ENCODE measurements around the gene SLC9A7.

SLC9A7 gene

DNA sequence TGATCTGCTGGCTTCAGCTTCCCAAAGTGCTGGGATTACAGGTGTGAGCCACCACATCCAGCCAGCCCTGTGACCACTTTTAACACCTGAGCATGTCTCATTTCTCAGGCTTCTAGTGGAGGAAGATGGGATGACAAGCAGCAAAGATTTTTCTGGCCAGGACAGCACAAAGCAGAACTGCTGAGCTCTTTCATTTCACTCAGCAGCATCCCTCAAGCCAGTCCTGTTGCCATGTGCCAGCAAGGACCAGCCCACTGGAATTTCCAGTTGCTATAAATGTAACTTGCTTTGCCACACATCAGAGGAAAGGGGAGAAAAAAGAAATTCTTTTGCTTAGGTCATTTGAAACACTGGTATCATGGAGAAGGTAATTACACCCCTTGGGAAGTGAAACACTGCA lies 75.9 kb downstream of the SLC9A7 start:
- Histone ChIP-seq H3K79me2 (no peaks in the 10 kb centered on the region), H3K36me3 (ENCODE audit: control insufficient read depth, insufficient read depth, low read length) (no peaks in the 10 kb centered on the region), H3K27ac (peak overlapping the region; percentile 91), H3K9me3 (ENCODE audit: control insufficient read depth, low read length) (no peaks in the 10 kb centered on the region), H3K4me2 (ENCODE audit: low read length) (peak overlapping the region; percentile 47), H2AFZ (no peak overlapping the region), H3K4me1 (peaks cover 17% of the 10 kb centered on the region), H3K4me3 (ENCODE audit: low read depth, low read length) (no peak overlapping the region), H3K27me3 (ENCODE audit: control insufficient read depth, insufficient read depth, low read length) (no peaks in the 10 kb centered on the region), H3K9ac (no peak overlapping the region)
- TF ChIP-seq, protein P1, sequence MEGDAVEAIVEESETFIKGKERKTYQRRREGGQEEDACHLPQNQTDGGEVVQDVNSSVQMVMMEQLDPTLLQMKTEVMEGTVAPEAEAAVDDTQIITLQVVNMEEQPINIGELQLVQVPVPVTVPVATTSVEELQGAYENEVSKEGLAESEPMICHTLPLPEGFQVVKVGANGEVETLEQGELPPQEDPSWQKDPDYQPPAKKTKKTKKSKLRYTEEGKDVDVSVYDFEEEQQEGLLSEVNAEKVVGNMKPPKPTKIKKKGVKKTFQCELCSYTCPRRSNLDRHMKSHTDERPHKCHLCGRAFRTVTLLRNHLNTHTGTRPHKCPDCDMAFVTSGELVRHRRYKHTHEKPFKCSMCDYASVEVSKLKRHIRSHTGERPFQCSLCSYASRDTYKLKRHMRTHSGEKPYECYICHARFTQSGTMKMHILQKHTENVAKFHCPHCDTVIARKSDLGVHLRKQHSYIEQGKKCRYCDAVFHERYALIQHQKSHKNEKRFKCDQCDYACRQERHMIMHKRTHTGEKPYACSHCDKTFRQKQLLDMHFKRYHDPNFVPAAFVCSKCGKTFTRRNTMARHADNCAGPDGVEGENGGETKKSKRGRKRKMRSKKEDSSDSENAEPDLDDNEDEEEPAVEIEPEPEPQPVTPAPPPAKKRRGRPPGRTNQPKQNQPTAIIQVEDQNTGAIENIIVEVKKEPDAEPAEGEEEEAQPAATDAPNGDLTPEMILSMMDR (IDR thresholded peaks at IDR 0.05) = no peak

DNA sequence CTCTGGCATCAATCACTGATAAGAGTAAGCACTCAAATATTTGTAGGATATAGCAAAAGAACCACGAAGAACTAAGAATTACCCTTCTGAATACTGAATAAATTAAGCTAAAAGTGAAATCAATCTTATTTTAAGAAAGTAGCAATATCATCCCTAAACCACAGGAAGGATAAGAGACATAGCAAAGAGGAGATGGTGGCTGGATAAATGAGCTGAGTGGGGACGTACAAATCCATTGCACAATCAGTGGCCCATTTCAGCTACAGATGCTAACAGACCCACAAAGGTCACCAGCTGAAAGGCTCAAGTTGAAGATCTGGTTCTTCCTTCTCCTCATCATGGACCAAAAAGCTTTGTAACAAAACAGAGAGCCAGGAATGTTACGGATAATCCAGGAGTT lies 77.1 kb downstream of the SLC9A7 start:
- H3K27ac ChIP-seq = peak overlapping the region; percentile 91
- no peak overlapping the region for H3K4me3 ChIP-seq (ENCODE audit: low read depth, low read length)
- no peaks in the 10 kb centered on the region for H3K27me3 ChIP-seq (ENCODE audit: control insufficient read depth, insufficient read depth, low read length)
- H3K36me3 ChIP-seq (ENCODE audit: control insufficient read depth, insufficient read depth, low read length) = no peaks in the 10 kb centered on the region
- H3K79me2 ChIP-seq = no peaks in the 10 kb centered on the region
- H3K9ac ChIP-seq = no peak overlapping the region
- H3K9me3 ChIP-seq (ENCODE audit: control insufficient read depth, low read length) = no peaks in the 10 kb centered on the region
- H2AFZ ChIP-seq = no peak overlapping the region
- peak overlapping the region; percentile 30 for H3K4me2 ChIP-seq (ENCODE audit: low read length)
- TF ChIP-seq, protein P1 (IDR thresholded peaks at IDR 0.05) = no peak
- peaks cover 17% of the 10 kb centered on the region for H3K4me1 ChIP-seq

DNA sequence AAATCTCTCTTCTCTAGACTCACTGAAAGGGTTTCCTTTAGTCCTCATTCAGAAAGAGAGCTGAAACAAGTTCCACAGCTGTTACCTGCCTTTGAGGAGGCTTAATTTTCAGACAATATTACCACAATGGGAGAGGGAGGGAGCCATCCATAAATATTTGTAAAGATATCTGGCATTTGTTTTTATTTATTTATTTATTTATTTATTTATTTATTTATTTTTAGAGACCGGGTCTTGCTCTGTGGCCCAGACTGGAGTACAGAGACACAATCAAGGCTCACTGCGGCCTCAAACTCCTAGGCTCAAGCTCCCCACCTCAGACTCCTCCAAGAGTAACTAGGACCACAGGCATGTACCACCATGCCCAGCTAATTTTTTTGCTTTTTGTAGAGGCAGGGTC lies 80.7 kb downstream of the SLC9A7 start:
- no peak overlapping the region for H3K4me2 ChIP-seq (ENCODE audit: low read length)
- no peaks in the 10 kb centered on the region for H3K9me3 ChIP-seq (ENCODE audit: control insufficient read depth, low read length)
- TF ChIP-seq, protein P1 (IDR thresholded peaks at IDR 0.05) = no peak
- H3K27ac ChIP-seq = no peak overlapping the region
- no peaks in the 10 kb centered on the region for H3K36me3 ChIP-seq (ENCODE audit: control insufficient read depth, insufficient read depth, low read length)
- H3K79me2 ChIP-seq = no peaks in the 10 kb centered on the region
- no peak overlapping the region for H2AFZ ChIP-seq
- no peak overlapping the region for H3K4me3 ChIP-seq (ENCODE audit: low read depth, low read length)
- no peaks in the 10 kb centered on the region for H3K27me3 ChIP-seq (ENCODE audit: control insufficient read depth, insufficient read depth, low read length)
- peaks cover 23% of the 10 kb centered on the region for H3K4me1 ChIP-seq
- no peak overlapping the region for H3K9ac ChIP-seq

DNA sequence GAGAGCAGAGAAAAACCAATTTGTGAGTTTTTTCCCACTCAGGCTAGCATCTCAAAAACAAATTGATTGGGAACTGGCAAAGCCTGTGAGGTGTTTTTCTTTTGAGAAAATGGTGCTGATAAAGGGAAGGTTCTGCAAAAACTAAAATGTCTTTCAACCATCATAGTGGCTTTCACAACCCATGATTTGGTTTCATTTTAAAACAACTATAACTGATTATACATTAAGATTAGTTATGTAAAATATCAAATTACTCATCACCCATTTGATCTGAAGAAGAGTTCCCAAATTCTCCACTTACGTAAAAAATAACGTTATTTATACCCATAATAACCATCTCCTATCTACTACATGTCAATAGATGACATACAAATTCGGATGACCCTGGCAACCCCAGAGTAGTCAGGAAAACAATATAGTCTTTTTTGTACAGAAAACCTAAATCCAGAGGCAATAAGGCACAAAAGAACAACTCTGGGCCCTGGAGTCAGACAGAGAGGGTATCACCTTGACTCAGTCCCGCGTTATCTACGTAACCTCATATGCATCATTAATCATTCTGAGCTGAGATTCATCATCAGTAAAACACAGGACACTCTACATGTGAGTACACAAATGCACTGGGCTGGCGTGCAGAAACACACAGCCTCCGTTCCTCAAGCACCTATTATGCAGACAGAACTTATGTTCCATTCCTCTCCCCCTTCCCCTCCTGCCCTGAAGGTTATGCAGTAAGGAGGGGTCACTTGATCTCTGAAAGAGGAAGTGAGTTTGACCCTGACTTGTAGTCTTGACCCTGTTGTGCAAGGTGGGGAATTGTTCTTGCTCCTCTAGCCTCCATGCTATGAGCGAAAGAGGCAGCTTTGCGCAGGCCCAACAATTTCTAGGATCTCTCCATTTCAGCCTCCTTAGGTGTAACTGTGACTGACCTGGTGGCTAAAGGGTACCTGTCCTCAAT lies 82.2 kb downstream of the SLC9A7 start:
- peaks cover 14% of the 10 kb centered on the region for H3K4me1 ChIP-seq

More for the DNA sequence above, 82.2 kb downstream of the SLC9A7 start:
- H2AFZ ChIP-seq = no peak overlapping the region
- no peaks in the 10 kb centered on the region for H3K27me3 ChIP-seq (ENCODE audit: control insufficient read depth, insufficient read depth, low read length)
- H3K4me2 ChIP-seq (ENCODE audit: low read length) = no peak overlapping the region
- no peaks in the 10 kb centered on the region for H3K36me3 ChIP-seq (ENCODE audit: control insufficient read depth, insufficient read depth, low read length)
- H3K9me3 ChIP-seq (ENCODE audit: control insufficient read depth, low read length) = no peaks in the 10 kb centered on the region
- H3K9ac ChIP-seq = no peak overlapping the region
- H3K4me3 ChIP-seq (ENCODE audit: low read depth, low read length) = no peak overlapping the region
- TF ChIP-seq, protein P1 (IDR thresholded peaks at IDR 0.05) = no peak
- H3K27ac ChIP-seq = no peak overlapping the region
- H3K79me2 ChIP-seq = no peaks in the 10 kb centered on the region

All from parathyroid adenoma (tissue), 2 donors.